ENCODE measurements around the gene FRMD8. TPM values are rescaled to one million over a fixed set of nuclear protein-coding genes. Genes with fewer than 3 reads are reported as not detected.

The FRMD8 gene
- total and polyA plus RNA-seq, 2 of the 8 experiments (the other 6 are each of a cell fraction or from before 2014, with no cell fraction given), result 15.0 to 19.2 TPM

DNA sequence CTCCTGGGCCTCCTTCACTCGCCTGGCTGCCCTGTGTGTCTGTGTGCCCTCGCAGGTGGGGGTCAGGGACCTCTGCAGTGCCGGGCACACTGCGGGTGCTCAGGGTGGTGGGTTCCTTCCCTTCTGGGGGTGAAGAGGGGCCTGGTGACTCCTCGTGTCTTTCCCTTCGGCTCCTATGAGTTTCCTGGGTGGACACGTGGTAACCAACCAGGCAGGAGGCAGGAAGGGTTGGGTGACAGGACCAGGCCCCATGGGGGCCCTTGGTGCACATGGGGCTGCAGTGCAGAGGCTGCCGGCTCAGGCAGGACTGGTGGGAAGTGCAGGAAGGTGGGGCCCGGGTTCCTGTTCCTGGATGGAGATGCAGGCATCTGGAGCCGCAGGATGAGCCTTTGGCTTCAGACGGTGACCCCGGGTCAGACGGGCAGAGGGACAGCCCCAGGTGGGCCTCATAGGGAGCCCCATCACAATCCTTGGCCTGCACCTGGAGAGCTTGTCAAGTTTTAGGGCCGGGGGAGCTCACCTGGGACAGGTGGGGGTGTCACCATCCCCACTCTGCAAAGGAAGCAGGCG lies 9.6 kb downstream of the FRMD8 start (continued):
- TF ChIP-seq CEBPB (IDR thresholded peaks at IDR 0.05; ENCODE audit: low read depth, low read length) (no peak), YY1 (IDR thresholded peaks at IDR 0.05; ENCODE audit: low read depth, low read length) (no peak), TAF7 (optimal IDR thresholded peaks at IDR 0.05; ENCODE audit: borderline replicate concordance, low read depth, low read length) (no peak), SAP30 (IDR thresholded peaks at IDR 0.05; ENCODE audit: insufficient read depth, insufficient replicate concordance, low read length) (no peak), KDM4A (IDR thresholded peaks at IDR 0.05; ENCODE audit: low read depth, low read length, severe bottlenecking) (no peak), EP300 (IDR thresholded peaks at IDR 0.05; ENCODE audit: borderline replicate concordance in 1 of 2, low read depth in 2 of 2, low read length in 2 of 2) (no peak), KDM5A (IDR thresholded peaks at IDR 0.05; ENCODE audit: low read length) (no peak), SIRT6 (IDR thresholded peaks at IDR 0.05; ENCODE audit: low read length) (no peak)

All from H1 (cell line).